Choroid plexus epithelial cell (primary cell): ENCODE results near the gene GRXCR2.
"Not testable (repeated sequence)": the region's sequence is repeated elsewhere in the genome, so short reads cannot be mapped to it uniquely, and the experiment has no call there.

Experiments
- DNase-seq: peaks from one replicate; pipeline ENCODE4 v3.0.0-alpha.2; 2010; ENCODE audit warnings: low read depth
- H3K4me3 ChIP-seq: 2 replicates; pipeline ENCODE4 v1.5.1; 2011; ENCODE audit warnings: low read depth, mild to moderate bottlenecking, control low read depth, low read length, moderate library complexity
- TF ChIP-seq, protein P1 (sequence below): conservative IDR thresholded peaks from 2 replicates; pipeline ENCODE4 v1.5.1; 2011; ENCODE audit warnings: low read depth, mild to moderate bottlenecking, control low read depth, inconsistent platforms, low read length, moderate library complexity

Gene GRXCR2

DNA sequence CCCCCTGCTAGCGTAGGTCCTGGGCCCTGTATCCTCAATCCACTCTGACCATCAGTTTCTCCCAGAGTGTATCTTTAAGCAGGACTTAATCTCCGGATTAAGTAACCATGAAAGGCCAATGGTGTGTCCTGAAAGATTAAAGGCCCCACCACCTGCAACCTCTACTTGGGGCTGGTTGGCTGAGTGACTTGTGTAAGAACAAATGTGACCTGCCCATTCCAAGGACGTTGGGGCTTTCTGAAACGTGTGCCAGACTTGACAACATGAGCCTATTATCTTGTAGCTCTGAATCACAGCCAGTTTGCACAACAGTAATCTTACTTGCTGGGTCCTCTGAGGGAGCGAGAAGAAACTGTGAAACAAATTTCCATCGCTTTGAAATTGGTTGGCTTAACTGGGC lies 34.5 kb downstream of the GRXCR2 start:
- TF ChIP-seq, protein P1, sequence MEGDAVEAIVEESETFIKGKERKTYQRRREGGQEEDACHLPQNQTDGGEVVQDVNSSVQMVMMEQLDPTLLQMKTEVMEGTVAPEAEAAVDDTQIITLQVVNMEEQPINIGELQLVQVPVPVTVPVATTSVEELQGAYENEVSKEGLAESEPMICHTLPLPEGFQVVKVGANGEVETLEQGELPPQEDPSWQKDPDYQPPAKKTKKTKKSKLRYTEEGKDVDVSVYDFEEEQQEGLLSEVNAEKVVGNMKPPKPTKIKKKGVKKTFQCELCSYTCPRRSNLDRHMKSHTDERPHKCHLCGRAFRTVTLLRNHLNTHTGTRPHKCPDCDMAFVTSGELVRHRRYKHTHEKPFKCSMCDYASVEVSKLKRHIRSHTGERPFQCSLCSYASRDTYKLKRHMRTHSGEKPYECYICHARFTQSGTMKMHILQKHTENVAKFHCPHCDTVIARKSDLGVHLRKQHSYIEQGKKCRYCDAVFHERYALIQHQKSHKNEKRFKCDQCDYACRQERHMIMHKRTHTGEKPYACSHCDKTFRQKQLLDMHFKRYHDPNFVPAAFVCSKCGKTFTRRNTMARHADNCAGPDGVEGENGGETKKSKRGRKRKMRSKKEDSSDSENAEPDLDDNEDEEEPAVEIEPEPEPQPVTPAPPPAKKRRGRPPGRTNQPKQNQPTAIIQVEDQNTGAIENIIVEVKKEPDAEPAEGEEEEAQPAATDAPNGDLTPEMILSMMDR: no peak
- no peak overlapping the region for H3K4me3 ChIP-seq
- no peak for DNase-seq

DNA sequence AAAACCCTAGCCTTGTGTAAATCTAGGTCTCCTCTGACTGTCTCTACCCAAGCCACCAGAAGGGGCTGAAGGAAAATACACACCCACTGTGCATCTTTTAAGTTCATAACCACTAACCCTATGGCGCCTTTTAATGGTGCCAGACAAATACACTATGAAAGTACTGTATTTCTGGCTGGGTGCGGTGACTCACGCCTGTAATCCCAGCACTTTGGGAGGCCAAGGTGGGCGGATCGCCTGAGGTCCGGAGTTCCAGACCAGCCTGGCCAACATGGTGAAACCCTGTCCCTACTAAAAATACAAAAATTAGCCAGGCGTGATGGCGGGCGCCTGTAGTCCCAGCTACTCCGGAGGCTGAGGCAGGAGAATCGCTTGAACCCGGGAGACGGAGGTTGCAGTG lies 36.6 kb downstream of the GRXCR2 start:
- not testable (repeated sequence) for DNase-seq, H3K4me3 ChIP-seq
- TF ChIP-seq, protein P1: peak; percentile 2

DNA sequence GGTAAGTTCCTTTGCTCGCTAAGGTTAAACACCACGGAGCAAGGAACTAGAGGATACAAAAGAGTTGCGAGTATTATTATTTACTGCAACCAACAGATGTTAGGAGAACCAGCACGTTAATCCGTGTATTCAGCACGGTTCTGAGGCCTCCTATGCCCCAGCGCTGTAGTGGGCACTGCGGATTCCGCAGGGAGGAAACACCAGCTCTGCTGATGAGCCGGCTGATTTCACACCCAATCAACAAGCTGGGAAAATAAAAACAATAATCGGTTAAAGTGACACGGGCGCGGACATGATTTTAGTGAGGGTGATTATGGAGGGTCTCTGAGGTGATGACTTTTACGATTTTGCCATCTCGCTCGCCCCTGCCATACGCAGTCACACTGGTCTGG lies 37.0 kb downstream of the GRXCR2 start:
- TF ChIP-seq, protein P1: no peak
- peak overlapping the region; percentile 75 for H3K4me3 ChIP-seq
- no peak for DNase-seq

DNA sequence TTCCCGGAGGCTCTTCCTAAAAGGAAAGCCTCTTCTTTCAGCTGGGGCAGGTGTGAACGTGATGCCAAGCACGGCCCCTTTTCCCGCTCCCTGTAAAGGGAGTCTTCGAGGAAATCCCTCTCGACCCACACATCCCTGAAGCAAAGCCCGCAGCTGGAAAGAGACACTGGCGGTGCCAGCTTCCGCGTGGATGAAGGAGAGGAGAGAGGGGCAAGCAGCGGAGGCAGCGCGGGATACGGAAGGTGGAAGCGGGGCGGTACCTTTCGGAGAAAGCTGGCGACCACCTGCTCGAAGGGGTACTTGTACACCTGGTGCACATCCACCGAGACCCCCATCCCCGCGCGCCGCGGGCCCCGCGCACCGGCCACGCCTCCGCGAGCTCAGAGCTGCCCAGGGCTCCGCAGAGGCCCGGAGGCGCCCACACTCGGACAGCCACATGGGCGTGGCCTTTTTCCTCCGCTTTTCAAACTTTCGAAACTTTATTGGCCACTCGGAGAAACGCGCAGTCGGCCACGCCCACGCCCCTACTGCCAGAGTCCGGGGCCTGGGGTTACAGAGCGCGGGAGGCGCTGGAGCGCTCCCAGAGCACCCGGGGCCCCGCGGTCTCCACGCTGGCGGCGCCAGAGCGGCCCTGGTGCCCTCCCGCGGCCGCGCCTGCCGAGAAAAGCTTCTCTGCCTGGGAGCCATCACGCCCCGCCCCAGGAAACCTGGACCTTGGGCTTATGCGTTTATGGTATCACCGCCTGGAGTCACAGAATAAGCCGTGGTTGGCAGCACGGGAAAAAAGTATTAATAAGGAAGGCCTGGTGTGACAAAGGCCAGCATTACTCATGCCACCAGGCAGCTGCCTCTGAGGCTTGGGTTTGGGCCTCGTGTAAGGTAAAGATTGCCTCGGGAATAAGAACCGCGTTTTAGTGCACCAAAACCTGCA lies 37.6 kb downstream of the GRXCR2 start, which contains the start of gene PRELID2:
TSS of gene PRELID2 (minus strand) at position 426 of the 931 bp plus-strand sequence. CDS start at position 335, 91 bp downstream.
- TF ChIP-seq, protein P1: no peak
- peak within 1 kb of the TSS; percentile 75 for H3K4me3 ChIP-seq
- peak; percentile 83 for DNase-seq

DNA sequence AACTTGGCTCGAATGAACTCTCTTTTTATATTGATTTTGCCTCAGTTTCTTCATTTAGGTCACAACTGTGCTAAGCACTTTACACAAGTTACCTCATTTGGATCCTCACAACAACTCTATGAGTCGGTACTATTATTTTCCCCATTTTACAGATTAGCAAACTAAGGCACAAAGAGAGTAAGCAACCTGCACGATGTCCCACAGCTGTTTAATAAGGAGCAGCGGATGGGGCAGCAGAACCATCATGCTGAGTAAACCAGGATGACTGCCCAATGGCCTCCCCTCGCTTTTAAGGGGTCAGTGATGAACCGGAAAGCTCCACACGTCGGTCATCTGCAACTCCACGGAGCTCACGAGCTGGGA lies 38.3 kb downstream of the GRXCR2 start:
- DNase-seq: peak; percentile 10
- TF ChIP-seq, protein P1: no peak
- peak overlapping the region; percentile 75 for H3K4me3 ChIP-seq

DNA sequence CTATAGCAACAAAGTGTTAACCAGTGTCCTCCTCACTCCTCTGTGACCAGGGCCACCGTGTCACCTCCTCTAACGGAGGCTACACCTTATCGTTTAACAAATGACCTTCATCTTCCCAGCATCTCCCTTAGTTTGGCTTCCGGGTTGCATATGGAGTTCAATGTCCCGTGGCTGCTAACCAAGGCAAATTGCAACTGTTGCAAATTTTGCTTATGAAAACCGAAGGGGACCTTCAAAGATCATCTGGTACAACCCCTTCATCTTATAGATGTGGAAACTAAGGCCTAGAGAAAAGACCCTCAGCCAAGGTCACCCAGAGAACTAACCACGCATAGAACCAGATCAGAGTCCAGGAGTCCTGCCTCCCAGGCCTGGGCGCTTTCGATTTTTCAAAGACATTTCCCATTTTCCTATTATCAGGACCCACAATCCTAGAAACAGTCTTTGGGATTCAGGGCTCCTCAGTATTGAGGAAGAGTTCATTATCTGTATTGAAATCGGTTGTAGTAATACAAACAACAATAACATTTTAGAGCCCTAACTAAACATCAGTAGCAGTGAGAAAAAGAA lies 39.1 kb downstream of the GRXCR2 start:
- no peak overlapping the region for H3K4me3 ChIP-seq
- TF ChIP-seq, protein P1: no peak
- DNase-seq: no peak
